Testis (tissue), 2 donors: Measurements from ENCODE around the gene OPCML.

Experiments used
- POLR2A ChIP-seq: fragments of 450-650 bp; IDR thresholded peaks from one replicate; pipeline ENCODE4 v1.6.1; 2017; ENCODE audit warnings: antibody characterized with exemption, mild to moderate bottlenecking, moderate library complexity
- TF ChIP-seq, protein P1 (sequence below), 3 experiments: fragments of 450-650 bp in 2 of 3; fragments of 200-600 bp in 1 of 3; sonication (generic) in 1 of 3; IDR thresholded peaks; one replicate each; pipeline ENCODE4 v1.5.1; 2016 to 2019; ENCODE audit warnings: antibody characterized with exemption in 3 of 3, mild to moderate bottlenecking in 2 of 3, moderate library complexity in 1 of 3

GRCh38 chr11:132728026-132728425 lies 804.3 kb downstream of the OPCML start:
- TF ChIP-seq, protein P1, sequence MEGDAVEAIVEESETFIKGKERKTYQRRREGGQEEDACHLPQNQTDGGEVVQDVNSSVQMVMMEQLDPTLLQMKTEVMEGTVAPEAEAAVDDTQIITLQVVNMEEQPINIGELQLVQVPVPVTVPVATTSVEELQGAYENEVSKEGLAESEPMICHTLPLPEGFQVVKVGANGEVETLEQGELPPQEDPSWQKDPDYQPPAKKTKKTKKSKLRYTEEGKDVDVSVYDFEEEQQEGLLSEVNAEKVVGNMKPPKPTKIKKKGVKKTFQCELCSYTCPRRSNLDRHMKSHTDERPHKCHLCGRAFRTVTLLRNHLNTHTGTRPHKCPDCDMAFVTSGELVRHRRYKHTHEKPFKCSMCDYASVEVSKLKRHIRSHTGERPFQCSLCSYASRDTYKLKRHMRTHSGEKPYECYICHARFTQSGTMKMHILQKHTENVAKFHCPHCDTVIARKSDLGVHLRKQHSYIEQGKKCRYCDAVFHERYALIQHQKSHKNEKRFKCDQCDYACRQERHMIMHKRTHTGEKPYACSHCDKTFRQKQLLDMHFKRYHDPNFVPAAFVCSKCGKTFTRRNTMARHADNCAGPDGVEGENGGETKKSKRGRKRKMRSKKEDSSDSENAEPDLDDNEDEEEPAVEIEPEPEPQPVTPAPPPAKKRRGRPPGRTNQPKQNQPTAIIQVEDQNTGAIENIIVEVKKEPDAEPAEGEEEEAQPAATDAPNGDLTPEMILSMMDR (IDR thresholded peaks at IDR 0.05) = no peak
- TF ChIP-seq POLR2A = no peak
